ENCODE measurements around the gene CDC42EP3.

The CDC42EP3 gene

DNA sequence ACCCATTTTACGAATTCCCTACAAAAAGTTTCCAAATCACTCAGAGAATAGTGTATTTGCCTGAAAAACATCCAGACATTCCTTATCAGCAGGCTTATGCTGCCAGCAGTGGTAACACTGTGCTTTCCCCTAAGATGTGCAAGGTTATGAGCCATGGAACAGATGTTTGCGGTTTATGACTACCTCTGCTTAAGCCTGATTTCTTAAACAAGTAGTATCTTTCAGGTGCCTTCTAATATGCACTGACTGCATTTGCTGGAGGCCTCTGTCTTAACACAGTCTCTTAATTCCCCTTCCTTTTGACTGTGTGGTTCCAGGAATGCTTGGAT, 54.8 kb downstream of the CDC42EP3 start:
- no peak for DNase-seq

DNA sequence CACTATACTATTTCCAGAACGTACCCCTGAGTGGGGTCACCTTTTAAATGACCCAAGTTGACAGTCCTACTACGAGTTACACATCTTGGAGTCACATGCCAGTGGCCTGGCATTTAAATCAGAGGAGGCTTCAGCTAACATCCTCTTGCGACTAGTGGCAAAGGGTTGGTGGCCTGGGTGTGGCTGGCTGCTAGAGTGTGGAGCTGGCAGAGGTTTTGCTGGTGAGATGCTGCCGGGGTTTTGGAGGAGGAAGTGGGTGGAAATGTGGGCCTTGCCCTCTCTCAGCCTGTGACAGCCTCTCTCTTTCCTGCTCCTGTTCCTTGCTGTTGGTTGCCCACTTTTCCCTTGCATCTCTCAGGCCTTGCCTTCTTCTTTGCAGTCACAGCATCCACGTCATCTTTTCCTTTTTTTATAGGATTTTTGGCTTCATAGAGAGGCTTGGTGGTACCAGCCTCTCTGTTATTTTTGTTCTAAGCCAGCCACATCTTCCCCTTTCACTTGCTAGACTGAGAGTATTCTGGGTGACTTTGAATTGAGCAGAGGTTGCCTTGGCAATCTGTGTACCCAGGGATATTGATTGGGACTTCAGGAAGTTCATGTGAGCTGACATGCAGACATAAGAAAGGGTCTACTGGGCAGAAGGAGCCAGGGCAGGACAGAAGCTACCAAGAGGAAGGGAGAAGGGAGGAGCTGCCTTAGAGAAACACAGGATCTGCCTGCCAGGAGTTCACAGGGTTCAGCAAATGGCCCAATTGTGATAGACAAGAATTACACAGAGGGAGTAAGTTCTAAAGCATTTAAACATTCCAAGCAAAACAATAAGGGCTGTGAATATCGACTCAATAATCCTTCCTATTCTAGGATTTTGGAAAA, 55.4 kb downstream of the CDC42EP3 start:
- DNase-seq = peak; percentile 79

DNA sequence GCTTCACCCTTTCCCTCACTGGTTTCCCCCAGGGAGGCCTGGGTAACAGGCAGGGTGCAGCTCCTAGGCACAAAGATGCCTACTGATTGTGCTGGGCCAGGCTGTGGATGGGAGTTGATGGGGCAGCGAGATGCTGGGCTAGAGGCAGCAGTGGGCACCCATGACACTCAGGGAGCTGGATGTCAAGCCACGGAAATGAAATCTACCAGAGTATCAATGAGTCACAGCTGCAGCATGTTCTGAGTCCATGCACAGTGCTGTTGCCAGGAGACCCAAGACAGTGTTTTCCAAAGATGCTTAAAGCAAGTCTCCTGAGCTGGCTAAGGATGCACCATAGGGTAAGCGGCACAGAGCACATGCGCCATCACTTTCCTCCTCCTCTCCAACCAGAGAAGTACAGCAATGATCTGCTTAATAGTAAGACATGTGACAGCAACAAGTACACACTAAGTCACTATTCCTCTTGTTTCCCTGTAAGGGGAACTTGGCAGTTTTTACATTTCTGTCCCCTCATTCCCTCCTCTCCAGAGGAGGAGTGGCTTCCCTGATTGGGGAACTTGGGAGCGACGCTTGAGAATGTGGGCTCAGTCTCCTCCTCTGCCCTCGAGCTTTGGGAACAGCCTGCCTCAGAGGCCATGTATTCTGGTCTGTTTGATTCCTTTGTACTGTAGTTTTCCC, 57.2 kb downstream of the CDC42EP3 start:
- DNase-seq = no peak

DNA sequence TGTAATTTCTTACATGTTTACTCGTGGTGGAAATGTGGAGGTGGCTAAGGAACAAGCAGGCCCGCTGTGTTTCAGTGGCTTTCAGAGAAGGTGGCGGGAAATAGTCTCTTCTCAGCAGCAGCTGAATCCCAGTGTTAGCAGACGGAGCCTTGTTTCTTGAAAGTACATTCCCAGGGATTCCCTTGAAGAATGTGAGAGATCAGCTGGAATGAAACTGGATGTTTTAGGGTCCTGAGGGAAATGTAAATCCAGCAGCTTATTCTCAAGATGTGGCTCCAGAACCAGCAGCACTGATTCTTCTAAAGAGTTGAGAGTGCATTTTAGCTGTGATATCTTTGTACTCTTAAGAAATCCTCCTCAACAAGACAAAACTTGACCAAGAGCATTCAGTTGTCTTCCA, 59.1 kb downstream of the CDC42EP3 start:
- no peak for DNase-seq

DNA sequence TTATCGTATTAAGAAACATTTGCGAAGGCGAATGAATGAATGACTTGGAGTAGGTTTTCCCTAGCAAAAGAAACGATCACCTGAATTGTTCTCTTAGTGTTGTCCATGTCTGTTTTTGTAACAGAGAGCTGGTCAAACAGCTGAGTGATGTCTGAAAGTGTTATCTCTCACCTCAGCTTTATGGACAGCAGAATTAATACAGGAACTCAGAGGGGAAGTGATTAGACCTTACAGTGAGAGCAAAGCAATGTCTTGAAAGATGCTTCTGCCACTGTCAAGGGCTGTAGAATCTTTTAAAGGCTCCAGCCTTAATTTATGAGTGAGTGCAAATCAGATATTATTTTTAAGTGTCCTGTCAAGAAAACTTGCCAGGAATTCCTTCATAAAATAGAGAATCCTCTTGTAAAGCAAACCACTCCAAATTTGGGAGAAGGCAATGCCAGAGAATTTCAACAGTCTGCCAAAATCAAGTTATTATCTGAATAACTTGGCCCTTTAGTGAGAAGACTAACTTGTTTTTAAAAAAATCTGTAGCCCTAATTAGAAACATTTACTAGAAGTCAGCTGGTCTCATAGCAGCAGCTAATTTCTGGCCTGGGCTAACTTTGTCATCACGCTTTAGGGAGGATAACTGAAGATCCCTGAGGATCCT, 60.7 kb downstream of the CDC42EP3 start:
- no peak for DNase-seq

DNA sequence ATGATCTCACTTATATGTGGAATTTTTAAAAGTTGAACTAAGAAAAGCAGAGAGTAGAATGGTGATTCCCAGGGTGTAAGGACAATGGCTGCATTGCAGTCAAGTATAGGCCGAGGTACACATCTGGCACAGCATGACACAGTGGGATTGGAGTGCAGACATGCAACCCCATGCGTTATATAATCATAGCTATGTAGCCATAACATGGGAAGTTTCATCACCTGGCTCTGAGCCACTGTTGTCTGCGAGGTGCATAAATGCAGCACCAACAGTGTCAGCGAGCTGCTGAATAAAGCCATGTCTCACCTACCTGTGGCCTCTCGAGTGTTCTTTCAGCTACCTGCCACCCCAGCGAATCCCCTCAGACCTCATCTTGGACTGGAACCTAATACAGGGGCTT, 61.7 kb downstream of the CDC42EP3 start:
- no peak for DNase-seq

DNA sequence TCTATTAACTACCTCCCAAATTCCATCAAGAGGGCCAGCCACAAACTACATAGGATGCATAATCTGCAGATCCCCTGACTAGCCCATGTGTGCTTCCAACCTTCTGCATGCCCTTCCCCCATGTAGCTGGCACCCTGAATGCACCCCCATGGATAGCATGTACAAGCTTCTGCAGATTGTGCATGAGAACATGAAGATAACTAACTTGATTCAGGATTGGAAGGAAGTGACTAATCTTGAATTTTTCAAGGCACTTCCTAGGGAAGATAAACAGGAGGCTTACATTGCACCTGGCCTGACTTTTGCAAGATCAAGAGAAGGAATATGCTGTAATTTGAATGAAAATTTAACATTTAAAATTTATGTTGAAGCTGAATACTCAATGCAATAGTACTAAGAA, 66.7 kb downstream of the CDC42EP3 start:
- DNase-seq = no peak

DNA sequence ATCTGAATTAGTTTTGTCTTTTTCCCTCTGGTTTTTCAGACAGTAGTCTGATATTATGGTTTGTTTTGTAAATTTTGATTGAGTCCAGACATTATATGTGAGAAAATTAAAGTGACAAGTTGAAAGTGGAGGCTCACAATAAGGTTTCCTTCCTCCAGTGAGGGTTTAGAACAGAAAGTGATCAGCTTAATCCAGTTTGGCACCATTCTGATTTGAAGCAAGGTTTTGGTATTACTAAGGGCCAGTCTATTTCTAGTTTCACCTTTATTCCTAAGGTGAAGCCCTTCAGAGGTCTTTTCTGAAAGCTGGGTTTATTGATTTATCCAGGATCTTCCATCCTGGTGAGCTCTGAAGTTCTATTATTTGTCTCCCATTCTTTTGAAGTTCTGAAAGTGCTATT, 68.7 kb downstream of the CDC42EP3 start:
- DNase-seq = no peak

DNA sequence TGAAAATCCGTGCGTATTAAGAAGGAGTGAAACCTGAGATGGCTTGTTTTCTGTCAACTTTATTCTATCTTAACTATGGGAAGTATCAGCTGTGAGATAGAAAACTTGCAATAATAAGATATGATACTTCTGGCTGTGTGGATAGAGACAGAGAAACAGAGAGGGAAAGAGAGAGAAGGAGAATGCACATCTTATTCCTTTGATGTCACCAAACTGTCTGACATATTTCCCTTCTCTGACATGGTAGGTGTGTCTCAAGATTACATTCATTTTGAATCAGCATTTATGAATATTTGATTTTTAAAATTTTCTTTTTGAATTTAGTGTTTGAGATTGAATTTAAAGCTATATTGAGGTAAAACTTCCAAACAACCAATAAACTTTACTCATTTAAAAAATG, 69.4 kb downstream of the CDC42EP3 start:
- DNase-seq = peak; percentile 20

DNA sequence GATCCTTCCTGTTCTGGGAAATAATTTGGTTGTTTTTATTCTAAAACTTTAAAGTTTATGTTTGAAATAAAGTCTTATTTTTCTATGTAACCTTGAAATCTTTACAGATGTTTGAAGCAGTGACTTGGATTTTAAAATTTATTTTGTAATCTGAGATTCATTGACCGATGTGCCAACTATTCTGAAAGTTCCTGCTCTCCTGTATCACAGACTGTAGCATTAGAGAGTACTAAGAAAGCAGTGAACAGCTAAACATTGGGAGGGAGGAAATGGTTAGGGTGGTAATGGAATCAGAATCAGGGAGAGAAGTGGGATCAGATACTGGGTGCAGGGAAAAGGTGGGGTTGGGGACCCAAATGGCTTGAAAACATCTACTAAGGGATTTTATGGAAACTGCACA, 69.9 kb downstream of the CDC42EP3 start:
- DNase-seq = no peak

DNA sequence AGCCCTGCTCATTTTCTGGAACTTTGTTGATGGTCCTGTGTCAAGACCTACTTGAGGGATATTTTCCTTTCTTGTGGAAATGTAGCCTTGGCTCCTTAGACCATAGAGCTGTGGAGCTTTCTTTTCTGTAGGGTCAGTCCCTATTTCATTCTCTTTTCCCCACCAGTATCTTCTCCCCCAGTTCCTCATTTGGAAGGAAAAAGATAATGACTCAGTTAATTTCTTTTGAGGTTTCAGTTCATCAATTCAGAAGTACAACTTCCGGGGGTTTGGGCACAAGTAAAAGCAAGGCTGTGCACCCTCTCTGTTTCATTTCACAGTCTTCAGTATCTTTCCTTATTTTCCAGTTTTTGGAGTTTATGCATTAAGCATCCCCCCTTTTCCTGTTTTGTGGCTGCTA, 70.7 kb downstream of the CDC42EP3 start:
- peak; percentile 28 for DNase-seq

DNA sequence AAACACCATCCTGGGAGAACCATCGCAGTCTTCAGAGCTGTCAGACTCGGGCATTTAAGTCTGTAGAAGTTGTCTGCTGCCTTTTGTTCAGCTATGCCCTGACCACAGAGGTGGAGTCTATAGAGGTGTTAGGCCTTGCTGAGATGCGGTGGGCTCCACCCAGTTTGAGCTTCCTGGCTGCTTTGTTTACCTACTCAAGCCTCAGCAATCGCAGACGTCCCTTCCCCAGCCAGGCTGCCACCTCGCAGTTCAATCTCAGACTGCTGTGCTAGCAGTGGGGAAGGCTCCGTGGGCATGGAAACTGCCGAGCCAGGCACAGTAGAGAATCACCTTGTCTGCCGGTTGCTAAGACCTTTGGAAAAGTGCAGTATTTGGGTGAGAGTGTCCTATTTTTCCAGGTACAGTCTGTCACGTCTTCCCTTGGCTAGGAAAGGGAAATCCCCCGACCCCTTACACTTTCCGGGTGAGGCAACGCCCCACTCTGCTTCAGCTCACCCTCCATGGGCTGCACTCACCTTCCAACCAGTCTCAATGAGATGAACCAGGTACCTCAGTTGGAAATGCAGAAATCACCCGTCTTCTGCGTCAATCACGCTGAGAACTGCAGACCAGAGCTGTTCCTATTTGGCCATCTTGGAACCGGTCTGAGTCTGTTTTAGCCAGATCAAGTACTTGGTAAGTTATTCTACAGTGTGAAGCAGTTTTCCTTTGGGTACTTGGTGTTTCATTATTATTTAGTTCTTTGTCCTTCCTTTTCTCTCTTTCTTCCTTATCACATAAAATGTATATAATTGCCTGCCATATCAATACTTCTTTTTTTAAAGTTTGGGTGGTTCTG, 71.5 kb downstream of the CDC42EP3 start:
- peak; percentile 89 for DNase-seq

DNA sequence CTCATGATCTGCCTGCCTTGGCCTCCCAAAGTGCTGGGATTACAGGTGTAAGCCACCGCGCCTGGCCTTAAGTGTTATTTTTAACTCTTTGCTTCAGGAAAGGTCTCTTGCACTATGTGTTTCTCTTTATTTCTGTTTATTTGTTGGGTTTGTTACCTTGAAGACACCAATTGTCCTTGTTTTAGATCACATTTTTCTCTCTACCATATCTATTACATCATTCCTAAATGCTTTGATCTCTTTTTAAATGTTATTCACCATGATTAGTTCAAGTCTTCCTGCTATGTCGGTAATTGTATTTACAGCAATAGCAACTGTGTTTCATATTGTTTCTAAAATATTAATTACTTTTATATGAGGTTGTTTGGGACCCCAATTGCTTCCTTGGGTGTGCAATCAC, 77.7 kb downstream of the CDC42EP3 start:
- DNase-seq = no peak

DNA sequence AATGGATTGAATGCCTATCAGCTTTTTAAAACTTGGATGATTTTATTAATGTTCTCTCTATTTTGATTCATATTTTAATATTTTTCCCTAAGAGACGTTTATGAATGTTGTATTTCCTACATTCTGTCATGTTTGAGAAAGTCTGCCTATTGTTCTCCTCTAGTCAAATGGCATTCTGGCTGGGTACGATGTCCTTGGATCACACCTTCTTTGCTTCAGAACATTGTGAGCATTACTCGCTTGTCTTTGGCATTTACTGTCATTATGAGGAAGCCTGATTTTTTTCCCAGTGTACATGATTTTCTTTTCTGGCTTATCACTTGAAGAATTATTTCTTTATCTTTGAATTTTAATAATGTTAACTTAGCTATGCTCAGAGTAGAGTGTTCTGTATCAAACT, 78.4 kb downstream of the CDC42EP3 start:
- DNase-seq = no peak

Measured in CD4-positive, alpha-beta T cell treated with Interleukin-17A for 1 hour (primary cell).